HEK293 (cell line): ENCODE results near the gene ARHGAP45.
A peak's percentile ranks its signal among the peaks of the same experiment; 100 is the strongest.

ENCODE experiments used
- CTCF ChIA-PET: fragments of 350-600 bp; formaldehyde crosslinking; extraction: SDS; loops from one replicate; lab custom pipeline; 2021; ENCODE audit warnings: antibody characterized with exemption; lab: Yijun Ruan, JAX
- POLR2A ChIA-PET: fragments of 300-600 bp; formaldehyde crosslinking; extraction: SDS; loops from one replicate; lab custom pipeline; 2020; ENCODE audit warnings: antibody characterized with exemption, inconsistent platforms; lab: Yijun Ruan, JAX
- H3K27ac ChIP-seq: fragments of 200-500 bp; sonication (Bioruptor generic); 2 replicates; pipeline ENCODE4 v1.5.1; 2014; ENCODE audit warnings: low read depth, low read length, control low read depth, inconsistent platforms; ENCODE audit errors: extremely low read depth
- H3K36me3 ChIP-seq, 2 experiments: fragments of 200-500 bp in 1 of 2; sonication (Bioruptor generic) in 1 of 2; 1 replicate in 1 of 2; 2 replicates in 1 of 2; pipeline ENCODE4 v1.5.1; 2014 to 2017; ENCODE audit warnings: inconsistent platforms in 2 of 2, low read length in 2 of 2; ENCODE audit not compliant: control insufficient read depth in 2 of 2, insufficient read depth in 1 of 2
- H3K4me1 ChIP-seq: fragments of 200-500 bp; sonication (Bioruptor generic); 2 replicates; pipeline ENCODE4 v1.5.1; 2014; ENCODE audit warnings: mild to moderate bottlenecking, low read length, inconsistent platforms; ENCODE audit not compliant: control insufficient read depth, insufficient read depth
- H3K4me3 ChIP-seq: 2 replicates; pipeline ENCODE4 v1.5.1; 2011; ENCODE audit warnings: low read depth, mild to moderate bottlenecking, control low read depth, low read length, moderate library complexity
- H3K9me3 ChIP-seq: fragments of 200-500 bp; sonication (Bioruptor generic); 2 replicates; pipeline ENCODE4 v1.5.1; 2014; ENCODE audit warnings: low read depth, low read length, inconsistent platforms; ENCODE audit not compliant: control insufficient read depth, insufficient read depth
- HIC1 ChIP-seq: fragments of 450-650 bp; formaldehyde crosslinking; IDR thresholded peaks from 2 replicates; pipeline ENCODE4 v1.5.1; 2016; ENCODE audit warnings: missing biosample characterization, missing genetic modification characterization
- SCRT1 ChIP-seq: fragments of 450-650 bp; formaldehyde crosslinking; IDR thresholded peaks from 2 replicates; pipeline ENCODE4 v1.5.1; 2016; ENCODE audit warnings: missing biosample characterization, missing genetic modification characterization, borderline replicate concordance
- SP2 ChIP-seq: fragments of 450-650 bp; formaldehyde crosslinking; IDR thresholded peaks from 2 replicates; pipeline ENCODE4 v1.5.1; 2016; ENCODE audit warnings: missing biosample characterization, missing genetic modification characterization
- SP3 ChIP-seq: fragments of 450-650 bp; formaldehyde crosslinking; IDR thresholded peaks from 2 replicates; pipeline ENCODE4 v1.5.1; 2016; ENCODE audit warnings: missing biosample characterization, missing genetic modification characterization
- TRIM28 ChIP-seq: IDR thresholded peaks from 2 replicates; pipeline ENCODE4 v1.6.1; 2011; ENCODE audit warnings: low read length, control low read depth, borderline replicate concordance
- TSHZ1 ChIP-seq: fragments of 450-650 bp; formaldehyde crosslinking; IDR thresholded peaks from 2 replicates; pipeline ENCODE4 v1.5.1; 2016; ENCODE audit warnings: missing biosample characterization, missing genetic modification characterization, borderline replicate concordance
- ZBTB26 ChIP-seq: fragments of 450-650 bp; formaldehyde crosslinking; optimal IDR thresholded peaks from 2 replicates; pipeline ENCODE3; 2016; ENCODE audit warnings: missing biosample characterization, mild to moderate bottlenecking, missing genetic modification characterization
- ZBTB7A ChIP-seq: fragments of 450-650 bp; formaldehyde crosslinking; IDR thresholded peaks from 2 replicates; pipeline ENCODE4 v1.5.1; 2016; ENCODE audit warnings: low read depth, missing biosample characterization, missing genetic modification characterization
- ZBTB8A ChIP-seq: fragments of 450-650 bp; formaldehyde crosslinking; IDR thresholded peaks from 2 replicates; pipeline ENCODE4 v1.5.1; 2016; ENCODE audit warnings: missing biosample characterization, missing genetic modification characterization
- ZFHX2 ChIP-seq: fragments of 450-650 bp; formaldehyde crosslinking; conservative IDR thresholded peaks from 2 replicates; pipeline ENCODE4 v1.5.1; 2016; ENCODE audit warnings: missing biosample characterization, missing genetic modification characterization
- ZNF221 ChIP-seq: fragments of 450-650 bp; formaldehyde crosslinking; IDR thresholded peaks from 2 replicates; pipeline ENCODE4 v1.5.1; 2017; ENCODE audit warnings: missing biosample characterization, missing genetic modification characterization, borderline replicate concordance
- ZNF23 ChIP-seq: fragments of 450-650 bp; formaldehyde crosslinking; IDR thresholded peaks from 2 replicates; pipeline ENCODE4 v1.5.1; 2016; ENCODE audit warnings: missing biosample characterization, missing genetic modification characterization, borderline replicate concordance
- ZNF26 ChIP-seq: fragments of 450-650 bp; formaldehyde crosslinking; IDR thresholded peaks from 2 replicates; pipeline ENCODE4 v1.5.1; 2016; ENCODE audit warnings: missing biosample characterization, missing genetic modification characterization
- ZNF266 ChIP-seq: fragments of 450-650 bp; formaldehyde crosslinking; IDR thresholded peaks from 2 replicates; pipeline ENCODE4 v1.5.1; 2016; ENCODE audit warnings: missing biosample characterization, missing genetic modification characterization, low read depth
- ZNF350 ChIP-seq: fragments of 450-650 bp; formaldehyde crosslinking; IDR thresholded peaks from 2 replicates; pipeline ENCODE4 v1.5.0; 2017; ENCODE audit warnings: missing biosample characterization, mild to moderate bottlenecking, missing genetic modification characterization
- ZNF626 ChIP-seq: fragments of 450-650 bp; sonication (Bioruptor Pico); formaldehyde crosslinking; IDR thresholded peaks from 2 replicates; pipeline ENCODE4 v1.5.1; 2018; ENCODE audit warnings: missing biosample characterization, missing genetic modification characterization, inconsistent platforms
- ZSCAN5A ChIP-seq: fragments of 450-650 bp; formaldehyde crosslinking; IDR thresholded peaks from 2 replicates; pipeline ENCODE4 v1.5.1; 2016; ENCODE audit warnings: missing biosample characterization, missing genetic modification characterization

Gene ARHGAP45

GRCh38 chr19:1084024-1084868, 17.3 kb downstream of the ARHGAP45 start:
- CTCF ChIA-PET, result interaction anchor here (1.0 kb wide), 1 partner anchor 18 kb away, joined by 3 read pairs; no protein-coding TSS in a partner anchor
- H3K27ac ChIP-seq, result no peak overlapping the region
- H3K4me1 ChIP-seq, result no peaks in the 10 kb centered on the region
- no peak overlapping the region for H3K4me3 ChIP-seq
- POLR2A ChIA-PET, result interaction anchor here (0.6 to 2.9 kb wide), 9 partner anchors 9 to 58 kb away, joined by 3 to 18 read pairs (median 5); partner anchors contain the start of genes ARHGAP45, CNN2 and GPX4
- peaks cover 0 to 29% of the 10 kb centered on the region in 2 experiments; a peak in 1 of 3 replicates for H3K36me3 ChIP-seq
- H3K9me3 ChIP-seq, result no peaks in the 10 kb centered on the region
- peak; percentile 28; the same call in 1 of the 2 replicates for TF ChIP-seq ZBTB8A (tag by site-specific recombination)
- TF ChIP-seq ZNF350 (tag by site-specific recombination), result no peak
- TF ChIP-seq HIC1 (tag by site-specific recombination), result 0 out of 2 replicates have a peak, but pooled peaks have one; percentile 55
- TF ChIP-seq ZFHX2 (tag by site-specific recombination), result peak; percentile 30; the same call in 1 of the 2 replicates
- TF ChIP-seq SCRT1 (tag by site-specific recombination), result no peak
- no peak for TF ChIP-seq ZBTB7A (tag by site-specific recombination)

- CTCF ChIA-PET, result interaction anchor here (1.0 to 1.6 kb wide), 2 partner anchors 19 to 28 kb away, joined by 3 read pairs; no protein-coding TSS in a partner anchor
- Histone ChIP-seq H3K4me1 (no peaks in the 10 kb centered on the region), H3K27ac (no peak overlapping the region), H3K36me3 (peaks cover 0 to 33% of the 10 kb centered on the region in 2 experiments; a peak in 1 of 3 replicates), H3K9me3 (no peaks in the 10 kb centered on the region), H3K4me3 (no peak overlapping the region)
- POLR2A ChIA-PET, result interaction anchor here (0.6 to 2.9 kb wide), 11 partner anchors 9 to 184 kb away, joined by 3 to 18 read pairs (median 5); partner anchors contain the start of genes CNN2 and GPX4
- TF ChIP-seq ZSCAN5A (tag by site-specific recombination) (peak; percentile 93), ZNF221 (tag by site-specific recombination) (no peak), ZNF26 (no peak), SP3 (tag by site-specific recombination) (0 out of 2 replicates have a peak, but pooled peaks have one; percentile 35), TSHZ1 (tag by site-specific recombination) (no peak), ZNF626 (no peak), ZBTB26 (tag by site-specific recombination) (peak; percentile 2), TRIM28 (no peak), ZNF23 (no peak), ZNF266 (tag by site-specific recombination) (no peak), SP2 (tag by site-specific recombination) (peak; percentile 46)
Measured at GRCh38 chr19:1085053-1085658, 18.2 kb downstream of the ARHGAP45 start.
